Measurements from ENCODE around the gene TATDN2. TPM values are rescaled to one million over a fixed set of nuclear protein-coding genes. Genes with fewer than 3 reads are reported as not detected.

Gene TATDN2
- polyA plus RNA-seq, 1 of the 3 experiments (the other 2 are of a cell fraction) = 14.7 TPM

GRCh38 chr3:10228248-10228950 lies 19.9 kb upstream of the TATDN2 start:
- H3K9ac ChIP-seq = no peak overlapping the region
- ChIA-PET POLR2A (no interaction called here), CTCF (interaction anchor here (0.7 kb wide), 1 partner anchor 17 kb away, joined by 3 read pairs; no protein-coding TSS in a partner anchor)
- no peaks in the 10 kb centered on the region for H3K9me3 ChIP-seq
- H3K4me2 ChIP-seq = no peak overlapping the region
- no peaks in the 10 kb centered on the region for H4K20me1 ChIP-seq (ENCODE audit: insufficient read depth)
- TF ChIP-seq GATA2 (CRISPR knock-in tag; IDR thresholded peaks at IDR 0.05) = no peak
- TF ChIP-seq TCF12 (IDR thresholded peaks at IDR 0.05) = no peak
- no peak for TF ChIP-seq TAF1 (IDR thresholded peaks at IDR 0.05; ENCODE audit: borderline replicate concordance, low read depth, low read length)
- no peak for TF ChIP-seq EZH2phosphoT487 (IDR thresholded peaks at IDR 0.05; ENCODE audit: borderline replicate concordance, low read depth)
- TF ChIP-seq MEF2A (IDR thresholded peaks at IDR 0.05; ENCODE audit: borderline replicate concordance, low read depth) = no peak
- no peak for TF ChIP-seq NFIC (IDR thresholded peaks at IDR 0.05; ENCODE audit: borderline replicate concordance)
- no peak for TF ChIP-seq REST (IDR thresholded peaks at IDR 0.05; ENCODE audit: low read depth, low read length)
- TF ChIP-seq SMC3 (IDR thresholded peaks at IDR 0.05; ENCODE audit: low read depth, low read length) = no peak
- TF ChIP-seq CHD2 (IDR thresholded peaks at IDR 0.05; ENCODE audit: low read length, partially characterized antibody) = no peak
- TF ChIP-seq USF2 (IDR thresholded peaks at IDR 0.05; ENCODE audit: borderline replicate concordance, low read depth, low read length) = no peak
- no peak for TF ChIP-seq ELF1 (IDR thresholded peaks at IDR 0.05)
- no peak for TF ChIP-seq PBX3 (IDR thresholded peaks at IDR 0.05)
- TF ChIP-seq TEAD4 (IDR thresholded peaks at IDR 0.05; ENCODE audit: borderline replicate concordance, insufficient read depth) = no peak
- TF ChIP-seq RAD21 (IDR thresholded peaks at IDR 0.05; ENCODE audit: low read length) = no peak
- TF ChIP-seq MAX (IDR thresholded peaks at IDR 0.05; ENCODE audit: low read depth) = no peak
- no peak for TF ChIP-seq RCOR1 (IDR thresholded peaks at IDR 0.05; ENCODE audit: low read length)
- TF ChIP-seq GABPA (IDR thresholded peaks at IDR 0.05; ENCODE audit: low read depth) = no peak
- TF ChIP-seq RXRA (IDR thresholded peaks at IDR 0.05; ENCODE audit: borderline replicate concordance, low read depth) = no peak
- no peak for TF ChIP-seq RFX5 (IDR thresholded peaks at IDR 0.05; ENCODE audit: low read length)
- TF ChIP-seq MXI1 (IDR thresholded peaks at IDR 0.05; ENCODE audit: low read depth, low read length) = no peak
- no peak overlapping the region for H3K4me3 ChIP-seq (ENCODE audit: low read depth in 2 of 2, low read length in 1 of 2)
- H2AFZ ChIP-seq (ENCODE audit: low read depth) = no peak overlapping the region
- H3K79me2 ChIP-seq (ENCODE audit: insufficient read depth) = no peaks in the 10 kb centered on the region
- DNase-seq = no peak
- H3K27me3 ChIP-seq (ENCODE audit: insufficient read depth) = no peaks in the 10 kb centered on the region
- no peak overlapping the region for H3K27ac ChIP-seq (ENCODE audit: low read depth in 2 of 2, low read length in 1 of 2)
- H3K4me1 ChIP-seq (ENCODE audit: control insufficient read depth in 1 of 2, insufficient read depth in 2 of 2, low read depth in 1 of 2, low read length in 1 of 2) = 0 out of 4 replicates have a peak, but pooled peaks cover 0 to 3% of the 10 kb centered on the region in 2 experiments
- H3K36me3 ChIP-seq (replicated peaks in 1 of 2; ENCODE audit: control insufficient read depth in 1 of 2, insufficient read depth in 2 of 2, low read length in 1 of 2) = peaks cover 0 to 18% of the 10 kb centered on the region in 2 experiments
- peaks cover 7% of the 10 kb centered on the region for H3F3A ChIP-seq (replicated peaks; ENCODE audit: insufficient read depth)
- H3K9me2 ChIP-seq = no peaks in the 10 kb centered on the region
- WGBS (ENCODE audit: low lambda C conversion rate) = 95% methylated on average over 4 of the region's 4 CpGs

All from SK-N-SH (cell line).